Thyroid gland (tissue), 4 donors: ENCODE measurements around the gene ATOH7.

ENCODE experiments used
- CTCF ChIP-seq, 6 experiments: fragments of 200-600 bp in 3 of 6; fragments of 450-650 bp in 3 of 6; sonication (generic) in 3 of 6; IDR thresholded peaks; one replicate each; pipeline ENCODE4 v1.5.1; 2016 to 2019; ENCODE audit warnings: antibody characterized with exemption in 6 of 6, mild to moderate bottlenecking in 2 of 6, inconsistent platforms in 1 of 6, moderate library complexity in 1 of 6
- POLR2A ChIP-seq, 2 donors: fragments of 450-650 bp; IDR thresholded peaks; one replicate each; pipeline ENCODE4 v1.6.1; 2017; ENCODE audit warnings: antibody characterized with exemption in 2 of 2, mild to moderate bottlenecking in 2 of 2, moderate library complexity in 1 of 2

- no peak for TF ChIP-seq CTCF (IDR thresholded peaks at IDR 0.05)
- no peak for TF ChIP-seq POLR2A (IDR thresholded peaks at IDR 0.05)
These were observed 29.0 kb downstream of the ATOH7 start for GRCh38 chr10:68202960-68203353.
